ENCODE data around the gene SLC22A5.
A peak's percentile ranks its signal among the peaks of the same experiment; 100 is the strongest.

The SLC22A5 gene

DNA sequence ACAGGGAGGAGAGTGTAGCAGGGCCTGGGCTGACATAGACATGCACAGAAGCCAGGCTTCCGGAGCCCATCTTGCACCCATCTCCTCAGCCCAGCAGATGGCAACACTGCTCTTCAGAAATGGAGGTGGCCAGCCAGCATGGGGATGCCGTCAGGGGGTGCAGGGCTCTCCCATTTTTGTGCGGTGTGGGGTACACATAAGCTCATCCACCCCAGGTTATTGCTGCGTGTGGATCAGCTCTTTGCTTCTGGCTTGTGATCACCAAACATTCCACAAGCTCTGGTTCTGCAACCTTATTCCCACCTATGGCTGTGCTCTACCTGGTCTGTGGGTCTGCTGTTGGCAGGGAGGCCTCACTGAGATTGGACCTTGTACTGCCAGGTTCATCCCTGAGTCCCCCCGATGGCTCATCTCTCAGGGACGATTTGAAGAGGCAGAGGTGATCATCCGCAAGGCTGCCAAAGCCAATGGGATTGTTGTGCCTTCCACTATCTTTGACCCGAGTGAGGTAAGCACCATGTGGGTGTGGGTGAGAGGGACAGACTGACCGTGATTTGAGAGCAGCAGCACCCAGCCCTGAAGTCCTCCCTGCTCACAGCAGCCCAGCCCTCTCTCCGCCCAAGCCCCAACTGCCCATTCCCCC is 17.3 kb downstream of the SLC22A5 start (continued):
- TF ChIP-seq EGR2 (tag by site-specific recombination; IDR thresholded peaks at IDR 0.05; ENCODE audit: low read depth), result 0 out of 2 replicates have a peak, but pooled peaks have one; percentile 10
- no peak for TF ChIP-seq ZNF658 (tag by site-specific recombination; IDR thresholded peaks at IDR 0.05)

DNA sequence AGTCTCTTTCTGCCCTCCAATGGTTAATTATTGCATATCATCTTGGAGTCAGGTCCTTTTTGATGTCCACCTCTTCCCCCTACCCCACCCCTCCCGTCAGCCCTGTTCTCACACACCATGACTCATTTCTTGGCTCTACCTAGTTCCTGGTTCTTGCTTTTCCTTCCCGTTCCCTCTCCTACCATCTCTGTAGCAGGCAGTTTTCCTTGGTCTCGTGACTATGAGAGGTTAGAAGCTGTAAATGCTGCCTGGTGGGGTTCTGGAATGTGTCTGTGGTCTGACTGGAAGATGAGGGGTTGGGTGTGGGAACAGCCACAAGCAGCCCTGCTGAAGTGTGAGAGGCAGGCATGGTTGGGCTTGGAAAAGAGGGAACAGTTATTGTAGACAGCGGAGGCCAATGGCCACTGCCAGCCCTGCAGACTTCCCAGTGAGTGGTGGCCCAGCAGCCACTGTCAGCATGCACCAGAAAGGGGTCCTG is 18.2 kb downstream of the SLC22A5 start:
- H3K36me3 ChIP-seq (ENCODE audit: control insufficient read depth in 2 of 2, insufficient read depth in 1 of 2, low read length in 2 of 2), result peaks cover 0 to 80% of the 10 kb centered on the region in 2 experiments; a peak in 1 of 3 replicates
- H3K4me1 ChIP-seq (ENCODE audit: control insufficient read depth, insufficient read depth, low read length), result no peaks in the 10 kb centered on the region
- ChIA-PET CTCF (interaction anchor here (0.6 to 7.6 kb wide), 10 partner anchors 23 to 434 kb away, joined by 3 to 140 read pairs (median 4); no protein-coding TSS in a partner anchor), POLR2A (interaction anchor here (0.8 to 1.3 kb wide), 4 partner anchors 94 to 109 kb away, joined by 3 to 5 read pairs (median 4); partner anchors contain the start of gene SLC22A4)
- H3K4me3 ChIP-seq (ENCODE audit: low read depth, low read length), result no peak overlapping the region
- TF ChIP-seq ZNF366 (tag by site-specific recombination; conservative IDR thresholded peaks at IDR 0.05), result 0 out of 2 replicates have a peak, but pooled peaks have one; percentile 26
- peak; percentile 9; the same call in 1 of the 2 replicates for TF ChIP-seq ZIC2 (tag by site-specific recombination; IDR thresholded peaks at IDR 0.05)
- peak; percentile 78 for TF ChIP-seq SP7 (tag by site-specific recombination; IDR thresholded peaks at IDR 0.05)
- TF ChIP-seq ZFHX2 (tag by site-specific recombination; conservative IDR thresholded peaks at IDR 0.05), result no peak
- TF ChIP-seq, protein P1, sequence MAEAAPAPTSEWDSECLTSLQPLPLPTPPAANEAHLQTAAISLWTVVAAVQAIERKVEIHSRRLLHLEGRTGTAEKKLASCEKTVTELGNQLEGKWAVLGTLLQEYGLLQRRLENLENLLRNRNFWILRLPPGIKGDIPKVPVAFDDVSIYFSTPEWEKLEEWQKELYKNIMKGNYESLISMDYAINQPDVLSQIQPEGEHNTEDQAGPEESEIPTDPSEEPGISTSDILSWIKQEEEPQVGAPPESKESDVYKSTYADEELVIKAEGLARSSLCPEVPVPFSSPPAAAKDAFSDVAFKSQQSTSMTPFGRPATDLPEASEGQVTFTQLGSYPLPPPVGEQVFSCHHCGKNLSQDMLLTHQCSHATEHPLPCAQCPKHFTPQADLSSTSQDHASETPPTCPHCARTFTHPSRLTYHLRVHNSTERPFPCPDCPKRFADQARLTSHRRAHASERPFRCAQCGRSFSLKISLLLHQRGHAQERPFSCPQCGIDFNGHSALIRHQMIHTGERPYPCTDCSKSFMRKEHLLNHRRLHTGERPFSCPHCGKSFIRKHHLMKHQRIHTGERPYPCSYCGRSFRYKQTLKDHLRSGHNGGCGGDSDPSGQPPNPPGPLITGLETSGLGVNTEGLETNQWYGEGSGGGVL (tag by site-specific recombination; IDR thresholded peaks at IDR 0.05), result peak; percentile 52; the same call in 1 of the 2 replicates
- TF ChIP-seq, protein P2, sequence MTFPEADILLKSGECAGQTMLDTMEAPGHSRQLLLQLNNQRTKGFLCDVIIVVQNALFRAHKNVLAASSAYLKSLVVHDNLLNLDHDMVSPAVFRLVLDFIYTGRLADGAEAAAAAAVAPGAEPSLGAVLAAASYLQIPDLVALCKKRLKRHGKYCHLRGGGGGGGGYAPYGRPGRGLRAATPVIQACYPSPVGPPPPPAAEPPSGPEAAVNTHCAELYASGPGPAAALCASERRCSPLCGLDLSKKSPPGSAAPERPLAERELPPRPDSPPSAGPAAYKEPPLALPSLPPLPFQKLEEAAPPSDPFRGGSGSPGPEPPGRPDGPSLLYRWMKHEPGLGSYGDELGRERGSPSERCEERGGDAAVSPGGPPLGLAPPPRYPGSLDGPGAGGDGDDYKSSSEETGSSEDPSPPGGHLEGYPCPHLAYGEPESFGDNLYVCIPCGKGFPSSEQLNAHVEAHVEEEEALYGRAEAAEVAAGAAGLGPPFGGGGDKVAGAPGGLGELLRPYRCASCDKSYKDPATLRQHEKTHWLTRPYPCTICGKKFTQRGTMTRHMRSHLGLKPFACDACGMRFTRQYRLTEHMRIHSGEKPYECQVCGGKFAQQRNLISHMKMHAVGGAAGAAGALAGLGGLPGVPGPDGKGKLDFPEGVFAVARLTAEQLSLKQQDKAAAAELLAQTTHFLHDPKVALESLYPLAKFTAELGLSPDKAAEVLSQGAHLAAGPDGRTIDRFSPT (tag by site-specific recombination; IDR thresholded peaks at IDR 0.05), result peak; percentile 46; the same call in 1 of the 2 replicates
- TF ChIP-seq ZNF660 (tag by site-specific recombination; IDR thresholded peaks at IDR 0.05), result 0 out of 2 replicates have a peak, but pooled peaks have one; percentile 48
- no peak for TF ChIP-seq REPIN1 (tag by site-specific recombination; IDR thresholded peaks at IDR 0.05; ENCODE audit: low read depth)
- peak; percentile 59; the same call in 1 of the 2 replicates for TF ChIP-seq ZFP37 (tag by site-specific recombination; IDR thresholded peaks at IDR 0.05)
- TF ChIP-seq, protein P3, sequence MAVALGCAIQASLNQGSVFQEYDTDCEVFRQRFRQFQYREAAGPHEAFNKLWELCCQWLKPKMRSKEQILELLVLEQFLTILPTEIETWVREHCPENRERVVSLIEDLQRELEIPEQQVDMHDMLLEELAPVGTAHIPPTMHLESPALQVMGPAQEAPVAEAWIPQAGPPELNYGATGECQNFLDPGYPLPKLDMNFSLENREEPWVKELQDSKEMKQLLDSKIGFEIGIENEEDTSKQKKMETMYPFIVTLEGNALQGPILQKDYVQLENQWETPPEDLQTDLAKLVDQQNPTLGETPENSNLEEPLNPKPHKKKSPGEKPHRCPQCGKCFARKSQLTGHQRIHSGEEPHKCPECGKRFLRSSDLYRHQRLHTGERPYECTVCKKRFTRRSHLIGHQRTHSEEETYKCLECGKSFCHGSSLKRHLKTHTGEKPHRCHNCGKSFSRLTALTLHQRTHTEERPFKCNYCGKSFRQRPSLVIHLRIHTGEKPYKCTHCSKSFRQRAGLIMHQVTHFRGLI (tag by site-specific recombination; IDR thresholded peaks at IDR 0.05), result peak; percentile 99
- TF ChIP-seq ZBTB21 (tag by site-specific recombination; IDR thresholded peaks at IDR 0.05), result peak; percentile 35; the same call in 1 of the 2 replicates
- no peak for TF ChIP-seq ZNF214 (tag by site-specific recombination; IDR thresholded peaks at IDR 0.05; ENCODE audit: borderline replicate concordance)
- TF ChIP-seq ZNF600 (tag by site-specific recombination; IDR thresholded peaks at IDR 0.05), result peak; percentile 79
- no peak overlapping the region for H3K27ac ChIP-seq (ENCODE audit: extremely low read depth, low read depth, low read length)
- no peaks in the 10 kb centered on the region for H3K9me3 ChIP-seq (ENCODE audit: control insufficient read depth, insufficient read depth, low read depth, low read length)

Data from HEK293 (cell line).